ENCODE data around the gene CPSF3.

GRCh38 chr2:9392898-9393765 lies 30.3 kb upstream of the CPSF3 start:
- TF ChIP-seq ARNT (IDR thresholded peaks at IDR 0.05) = no peak
- TF ChIP-seq SP1 (IDR thresholded peaks at IDR 0.05) = no peak
- TF ChIP-seq CTBP1 (IDR thresholded peaks at IDR 0.05; ENCODE audit: borderline replicate concordance) = no peak
- no peak for TF ChIP-seq BHLHE40 (IDR thresholded peaks at IDR 0.05; ENCODE audit: borderline replicate concordance)
- no peak for TF ChIP-seq FOXM1 (IDR thresholded peaks at IDR 0.05; ENCODE audit: borderline replicate concordance)
- TF ChIP-seq FOXK2 (IDR thresholded peaks at IDR 0.05) = no peak
- TF ChIP-seq TARDBP (IDR thresholded peaks at IDR 0.05) = no peak
- no peak for TF ChIP-seq SUZ12 (IDR thresholded peaks at IDR 0.05)
- TF ChIP-seq ELF4 (IDR thresholded peaks at IDR 0.05) = no peak
- TF ChIP-seq ZNF384 (IDR thresholded peaks at IDR 0.05) = no peak

Measured in HEK293T (cell line).